ENCODE measurements around the gene SHOX.

SHOX gene

DNA sequence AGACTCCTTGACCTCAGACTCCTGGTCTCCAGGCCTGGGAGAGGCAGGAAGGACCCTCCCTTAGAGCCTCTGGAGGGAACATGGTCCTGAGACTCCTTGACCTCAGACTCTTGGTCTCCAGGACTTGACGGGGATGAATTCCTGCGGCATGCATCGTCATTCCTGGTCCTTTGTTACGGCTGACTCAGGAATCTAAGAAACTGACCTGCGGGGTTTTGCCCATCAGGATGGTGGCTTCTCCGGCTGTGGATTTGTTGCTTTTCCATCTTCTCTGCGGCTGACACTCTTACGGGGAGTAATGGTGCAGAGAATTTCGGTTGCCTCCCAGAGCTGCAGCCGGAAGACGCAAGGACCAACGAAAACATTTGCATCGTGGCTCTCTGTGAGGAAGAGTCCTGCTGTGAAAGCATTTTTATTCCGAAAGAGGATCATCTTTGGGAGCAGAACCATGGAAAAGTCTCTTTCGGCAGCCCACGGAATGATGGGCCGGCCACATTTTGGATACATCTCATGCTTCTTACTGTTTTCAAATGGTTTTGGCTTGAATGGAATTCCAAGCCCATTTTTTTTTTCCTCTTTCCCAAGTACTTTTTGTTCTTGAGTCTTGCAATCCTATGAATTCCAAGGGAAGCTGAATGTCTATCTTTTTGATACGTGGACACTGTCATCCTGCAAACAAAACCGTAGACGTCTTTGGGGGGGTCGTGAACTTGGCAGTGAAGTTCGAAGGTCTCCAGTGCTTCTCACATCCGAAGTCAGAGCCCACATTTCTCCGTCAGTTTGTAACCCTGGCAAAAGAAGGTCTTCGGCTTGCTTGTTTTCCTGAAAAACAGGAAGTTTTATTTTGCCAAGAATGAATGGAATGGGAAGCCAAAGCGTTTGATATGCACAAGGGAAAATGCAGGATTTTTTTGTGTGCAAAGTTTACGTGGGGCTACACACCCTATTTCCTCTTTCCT lies 36.5 kb downstream of the SHOX start:
- no peak for DNase-seq (ENCODE audit: low spot score)

DNA sequence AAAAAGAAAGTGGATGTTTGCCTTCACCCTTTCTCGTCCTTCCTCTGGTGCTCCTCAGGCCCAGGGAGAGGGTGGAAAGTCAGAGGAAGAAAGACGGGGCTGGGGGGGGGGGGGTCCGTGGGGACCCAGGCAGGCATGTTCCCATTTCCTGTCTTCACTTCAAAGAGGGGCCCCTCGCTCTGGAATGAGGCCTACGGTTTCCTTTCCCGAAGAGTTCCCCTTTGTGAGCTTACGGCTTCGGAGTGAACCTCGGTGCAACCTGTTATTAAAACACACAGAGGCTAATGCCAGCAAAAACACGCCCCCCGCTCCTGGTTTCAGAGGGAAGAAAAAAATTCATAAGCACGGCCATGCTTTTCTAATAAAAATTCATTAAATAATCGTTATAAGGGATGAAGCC lies 40.1 kb downstream of the SHOX start:
- no peak for DNase-seq (ENCODE audit: low spot score)

DNA sequence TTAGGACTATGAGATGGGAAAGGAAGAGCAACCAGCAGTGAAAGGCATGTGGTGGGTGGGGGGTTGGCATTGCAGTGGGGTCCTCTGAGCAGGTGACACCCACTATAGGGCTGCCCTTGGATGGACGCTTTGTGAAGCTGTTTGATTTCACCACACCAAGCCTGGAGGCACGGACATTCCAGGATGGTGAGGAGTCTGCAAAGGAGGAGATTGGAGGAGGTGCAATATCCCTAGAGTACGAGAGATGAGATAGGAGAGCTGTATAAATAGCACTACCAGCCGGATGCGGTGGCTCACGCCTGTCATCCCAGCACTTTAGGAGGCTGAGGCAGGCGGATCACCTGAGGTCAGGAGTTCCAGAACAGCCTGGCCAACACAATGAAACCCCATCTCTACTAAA lies 42.3 kb downstream of the SHOX start:
- DNase-seq (ENCODE audit: low spot score) = no peak

DNA sequence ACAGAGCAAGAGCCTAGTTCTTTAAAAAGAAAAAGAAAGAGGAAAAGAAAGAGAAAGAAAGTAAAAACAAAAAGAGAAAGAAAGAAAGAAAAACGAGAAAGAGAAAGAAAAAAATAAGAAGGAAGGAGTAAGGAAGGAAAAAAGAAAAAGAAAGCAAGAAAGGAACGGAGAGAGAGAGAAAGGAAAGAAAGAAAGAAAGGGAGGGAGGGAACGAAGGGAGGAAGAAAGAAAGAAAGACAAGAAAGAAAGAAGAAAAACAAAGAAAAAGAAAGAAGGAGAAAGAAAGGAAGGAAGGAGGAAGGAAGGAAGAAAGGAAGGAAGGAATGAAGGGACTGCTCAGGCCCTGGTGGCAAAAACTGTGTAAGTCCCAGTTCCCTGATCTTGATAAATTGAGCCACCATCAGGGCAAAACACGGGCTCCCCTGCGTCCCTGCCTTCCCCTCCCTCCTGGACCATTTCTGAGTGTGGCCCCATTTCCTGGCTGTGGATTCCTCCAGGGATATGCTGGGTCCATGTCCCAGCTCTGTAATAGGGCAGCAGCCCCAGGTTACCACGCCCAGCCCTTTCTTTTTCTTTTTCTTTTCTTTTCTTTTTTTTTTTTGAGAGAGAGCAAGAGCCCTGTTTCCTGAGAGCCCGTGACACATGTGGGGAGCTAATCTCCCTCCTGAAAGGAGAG lies 44.8 kb downstream of the SHOX start:
- DNase-seq (ENCODE audit: low spot score) = no peak

DNA sequence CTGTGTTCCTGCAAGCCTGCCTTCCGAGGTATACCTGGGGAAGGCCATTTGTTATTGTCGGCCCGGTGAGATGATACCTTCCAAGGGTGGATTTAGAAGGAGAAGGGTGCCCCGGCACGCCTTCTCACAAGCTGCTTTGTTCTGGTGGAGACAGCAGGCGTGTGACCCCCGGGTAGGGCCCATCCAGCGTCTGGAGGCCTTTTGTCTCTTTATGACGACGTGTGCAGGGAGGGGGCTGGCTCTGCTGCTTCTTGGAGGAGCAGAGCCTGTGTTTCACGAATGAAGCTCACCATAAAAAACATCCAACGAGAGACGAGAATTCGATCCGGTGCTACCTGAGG lies 45.3 kb downstream of the SHOX start:
- DNase-seq (ENCODE audit: low spot score) = no peak

DNA sequence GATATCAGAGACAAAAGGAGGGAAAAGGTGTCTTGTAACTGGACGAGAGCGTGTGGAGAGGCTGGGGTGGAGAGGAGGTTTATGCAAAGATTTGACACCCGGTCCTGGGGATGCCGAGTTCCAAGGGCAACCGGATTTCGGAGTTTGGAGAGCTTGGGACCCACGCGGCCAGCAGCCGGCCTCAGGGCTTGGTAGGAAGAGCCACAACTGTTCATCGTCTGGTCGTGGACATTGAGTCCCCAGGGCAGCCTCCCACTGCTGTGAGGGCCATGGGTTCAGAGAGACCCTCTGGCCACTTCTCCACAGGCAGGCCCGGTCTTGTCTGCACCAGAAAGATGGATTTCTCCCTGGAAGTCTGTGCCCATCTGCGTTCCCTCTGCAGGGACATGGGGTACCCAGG lies 46.8 kb downstream of the SHOX start:
- DNase-seq (ENCODE audit: low spot score) = no peak

DNA sequence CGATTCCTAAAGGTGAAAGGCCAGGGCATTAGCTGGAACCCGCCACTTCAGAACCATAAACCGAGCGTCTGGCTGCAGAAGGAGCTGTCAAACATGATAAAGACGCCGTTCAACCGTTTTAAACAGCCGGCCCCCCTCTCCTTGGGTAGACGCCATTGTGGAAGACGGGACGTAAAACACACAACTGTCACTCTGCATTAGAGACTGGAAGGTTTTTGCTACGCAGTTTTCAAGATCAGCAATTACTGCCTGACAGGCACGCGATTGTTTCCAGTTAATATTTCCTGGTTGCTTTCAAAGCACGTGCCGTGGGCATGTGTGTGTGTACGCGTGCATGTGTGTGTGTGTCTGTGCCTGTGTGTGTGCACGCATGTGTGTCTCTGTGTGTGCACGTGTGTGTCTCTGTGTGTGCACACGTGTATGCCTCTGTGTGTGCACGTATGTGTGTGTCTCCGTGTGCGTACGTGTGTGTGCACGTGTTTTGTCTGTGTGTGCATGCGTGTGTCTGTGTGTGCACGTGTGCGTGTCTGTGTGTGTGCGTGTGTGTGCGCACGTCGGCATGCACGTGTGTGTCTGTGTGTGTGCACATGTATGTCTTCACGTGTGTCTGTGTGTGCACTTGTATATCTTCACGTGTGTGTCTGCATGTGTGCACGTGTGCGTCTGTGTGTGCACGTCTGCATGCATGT lies 48.8 kb downstream of the SHOX start:
- DNase-seq (ENCODE audit: low spot score) = no peak

DNA sequence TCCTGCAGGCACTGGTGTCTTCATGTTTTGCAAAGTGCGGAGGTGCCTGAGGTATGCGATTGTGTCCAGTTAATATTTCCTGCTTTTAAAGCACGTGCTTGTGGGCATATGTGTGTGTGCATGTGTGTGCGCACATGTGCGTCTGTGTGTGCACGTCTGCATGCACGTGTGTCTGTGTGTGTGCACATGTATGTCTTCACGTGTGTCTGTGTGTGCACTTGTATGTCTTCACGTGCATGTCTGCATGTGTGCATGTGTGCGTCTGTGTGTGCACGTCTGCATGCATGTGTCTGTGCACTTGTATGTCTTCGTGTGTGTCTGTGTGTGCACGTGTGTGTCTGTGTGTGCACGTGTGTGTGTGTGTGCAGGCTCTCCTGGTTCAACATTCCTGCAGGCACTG lies 49.5 kb downstream of the SHOX start:
- DNase-seq (ENCODE audit: low spot score) = no peak

DNA sequence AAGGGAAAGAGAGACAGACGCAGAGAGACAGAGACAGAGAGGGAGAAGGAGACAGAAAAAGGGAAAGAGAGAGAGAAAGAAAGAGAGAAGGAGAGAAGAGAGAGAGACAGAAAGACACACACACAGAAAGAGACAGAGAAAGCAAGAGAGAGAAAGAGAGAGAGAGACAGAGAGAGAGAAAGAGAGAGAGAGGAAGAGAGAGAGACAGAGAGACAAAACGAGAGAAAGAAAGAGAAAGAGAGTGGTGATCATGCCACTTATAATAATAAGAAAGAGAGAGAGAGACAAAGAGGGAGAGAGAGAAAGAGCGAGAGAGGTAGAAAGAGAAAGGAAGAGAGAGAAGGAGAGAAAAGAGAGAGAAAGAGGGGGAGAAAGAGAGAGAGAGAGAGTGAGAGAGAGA lies 51.4 kb downstream of the SHOX start:
- no peak for DNase-seq (ENCODE audit: low spot score)

DNA sequence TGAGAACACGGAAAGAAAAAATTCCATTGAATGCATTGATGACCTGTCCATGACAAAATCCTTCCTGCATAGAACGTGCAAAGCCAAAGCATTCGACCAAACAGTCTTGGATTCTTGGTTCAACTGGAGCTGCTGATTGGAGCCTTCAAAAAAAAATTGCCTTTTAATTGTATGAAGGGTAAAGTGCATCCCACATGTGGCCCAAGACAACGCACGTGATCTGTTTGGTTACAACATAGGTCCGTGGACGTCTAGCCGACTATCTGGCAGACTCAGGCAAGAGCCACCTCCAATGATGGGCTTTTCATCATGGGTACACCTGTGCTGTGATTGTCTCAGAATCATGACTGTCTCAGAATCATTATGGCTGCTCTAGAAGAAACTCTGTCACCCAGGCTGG lies 52.3 kb downstream of the SHOX start:
- DNase-seq (ENCODE audit: low spot score) = no peak

DNA sequence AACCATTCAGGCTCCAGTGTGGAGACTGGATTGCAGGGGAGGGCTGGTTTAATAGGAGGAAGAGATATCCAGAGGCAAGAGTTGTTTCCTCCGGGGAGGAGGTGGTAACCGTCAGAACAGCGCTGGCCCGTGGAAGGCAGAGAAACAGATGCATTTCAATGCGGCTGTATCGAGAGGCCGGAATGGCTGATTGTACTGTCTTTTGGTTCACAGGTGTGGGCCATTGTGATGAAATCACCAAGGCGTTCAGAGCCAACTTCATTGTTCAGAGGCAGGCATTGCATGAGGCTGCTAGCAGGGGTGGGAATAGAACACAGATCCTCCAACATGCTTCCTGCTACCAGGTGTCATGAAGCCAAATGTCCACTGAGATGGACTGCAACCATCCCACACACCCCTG lies 53.0 kb downstream of the SHOX start:
- DNase-seq (ENCODE audit: low spot score) = no peak

DNA sequence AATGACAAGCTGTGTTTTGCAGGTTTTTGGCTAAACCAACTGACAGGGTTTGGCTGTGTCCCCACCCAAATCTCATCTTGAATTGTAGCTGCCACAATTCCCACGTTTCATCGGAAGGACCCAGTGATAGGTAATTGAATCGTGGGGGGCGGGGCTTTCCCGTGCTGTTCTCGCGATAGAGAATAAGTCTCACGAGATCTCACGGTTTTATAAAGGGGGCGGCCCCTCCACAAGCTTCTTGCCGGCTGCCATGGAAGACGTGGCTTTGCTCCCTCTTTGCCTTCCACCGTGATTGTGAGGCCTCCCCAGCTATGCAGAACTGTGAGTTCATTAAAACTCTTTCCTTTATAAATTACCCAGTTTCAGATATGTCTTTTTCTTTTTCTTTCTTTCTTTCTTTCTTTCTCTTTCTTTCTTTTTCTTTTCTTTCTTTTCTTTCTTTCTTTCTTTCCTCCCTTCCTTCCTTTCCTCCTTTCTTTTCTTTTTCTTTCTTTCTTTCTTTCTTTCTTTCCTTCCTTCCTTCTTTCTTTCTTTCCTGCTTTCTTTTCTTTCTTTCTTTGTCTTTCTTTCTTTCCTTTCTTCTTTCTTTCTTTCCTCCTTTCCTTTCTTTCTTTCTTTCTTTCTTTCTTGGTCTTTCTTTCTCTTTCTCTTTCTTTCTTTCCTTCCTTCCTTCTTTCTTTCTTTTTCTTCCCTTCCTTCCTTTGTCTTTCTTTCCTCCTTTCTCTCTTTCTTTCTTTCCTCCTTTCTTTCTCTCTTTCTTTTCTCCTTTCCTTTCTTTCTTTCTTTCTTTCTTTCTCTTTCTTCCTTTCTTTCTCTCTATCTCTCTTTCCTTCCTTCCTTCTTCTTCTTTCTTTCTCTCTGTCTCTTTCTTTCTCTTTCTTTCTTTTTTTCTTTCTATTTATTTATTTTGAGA lies 54.8 kb downstream of the SHOX start:
- DNase-seq (ENCODE audit: low spot score) = no peak

DNA sequence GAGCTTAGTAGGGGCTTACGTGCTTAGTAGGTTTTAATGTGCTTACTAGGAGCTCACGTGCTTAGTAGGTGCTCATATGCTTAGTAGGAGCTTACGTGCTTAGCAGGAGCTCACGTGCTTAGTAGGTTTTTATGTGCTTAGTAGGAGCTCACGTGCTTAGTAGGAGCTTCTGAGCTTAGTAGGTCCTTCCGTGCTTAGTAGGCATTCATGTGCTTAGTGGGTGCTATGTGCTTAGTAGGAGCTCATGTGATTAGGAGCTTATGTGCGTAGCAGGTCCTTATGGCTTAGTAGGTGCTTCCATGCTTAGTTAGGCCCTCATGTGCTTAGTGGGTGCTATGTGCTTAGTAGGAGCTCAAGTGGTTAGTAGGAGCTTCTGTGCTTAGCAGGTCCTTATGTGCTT lies 59.4 kb downstream of the SHOX start:
- no peak for DNase-seq (ENCODE audit: low spot score)

DNA sequence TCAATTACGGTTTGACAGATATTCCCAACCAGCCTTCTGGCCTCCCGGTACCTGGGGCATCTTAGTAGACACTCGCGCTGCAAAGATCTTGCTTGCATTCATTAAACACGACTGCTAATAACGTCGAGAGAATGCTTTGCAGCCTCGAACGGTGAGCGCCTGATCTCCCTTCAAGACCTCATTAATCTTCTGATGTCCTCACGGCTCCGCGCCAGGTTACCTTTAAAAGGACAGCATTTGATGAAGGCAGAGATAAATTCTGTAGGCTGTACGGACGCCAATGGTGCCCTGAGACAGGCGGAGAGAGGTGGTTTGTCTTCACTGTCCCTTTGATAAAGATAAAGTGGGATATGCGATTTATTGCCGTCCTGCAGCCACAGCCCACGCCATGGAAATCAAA lies 64.2 kb downstream of the SHOX start:
- no peak for DNase-seq (ENCODE audit: low spot score)

DNA sequence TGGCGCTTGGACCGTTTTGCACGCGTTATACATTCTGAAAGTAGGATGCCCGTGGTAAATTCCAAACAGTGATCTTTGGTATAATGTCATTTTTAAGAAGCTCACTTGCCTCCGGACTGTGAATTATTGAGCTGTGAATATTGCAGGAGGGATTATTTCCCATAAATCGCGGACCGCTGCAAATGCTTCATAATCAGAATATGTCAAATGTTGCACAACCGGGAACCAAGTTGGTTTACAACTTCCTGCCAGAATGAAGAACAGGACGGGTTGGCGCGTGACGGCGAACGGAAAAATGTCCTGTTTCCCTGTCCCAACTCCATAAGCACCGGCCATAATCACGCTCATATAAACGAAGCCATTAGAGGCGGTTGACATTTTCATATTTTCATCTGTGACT lies 67.6 kb downstream of the SHOX start:
- DNase-seq (ENCODE audit: low spot score) = no peak

DNA sequence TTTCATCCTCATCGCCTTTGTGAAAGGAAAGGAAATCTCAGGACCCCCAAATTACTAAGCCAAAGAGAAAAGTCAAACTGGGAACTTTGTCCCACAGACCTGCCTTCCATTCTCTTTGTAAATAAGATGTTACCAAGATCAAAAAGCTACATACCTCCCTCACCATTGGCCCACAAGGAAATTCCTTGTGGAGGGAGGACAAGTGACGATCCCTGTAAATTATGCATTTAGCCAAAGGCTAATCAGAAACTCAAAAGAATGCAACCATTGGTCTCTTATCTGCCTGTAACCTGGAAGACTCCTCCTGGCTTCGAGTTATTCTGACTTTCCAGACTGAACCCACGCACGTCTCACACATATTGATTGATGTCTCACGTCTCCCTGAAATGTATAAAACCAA lies 70.3 kb downstream of the SHOX start:
- no peak for DNase-seq (ENCODE audit: low spot score)

DNA sequence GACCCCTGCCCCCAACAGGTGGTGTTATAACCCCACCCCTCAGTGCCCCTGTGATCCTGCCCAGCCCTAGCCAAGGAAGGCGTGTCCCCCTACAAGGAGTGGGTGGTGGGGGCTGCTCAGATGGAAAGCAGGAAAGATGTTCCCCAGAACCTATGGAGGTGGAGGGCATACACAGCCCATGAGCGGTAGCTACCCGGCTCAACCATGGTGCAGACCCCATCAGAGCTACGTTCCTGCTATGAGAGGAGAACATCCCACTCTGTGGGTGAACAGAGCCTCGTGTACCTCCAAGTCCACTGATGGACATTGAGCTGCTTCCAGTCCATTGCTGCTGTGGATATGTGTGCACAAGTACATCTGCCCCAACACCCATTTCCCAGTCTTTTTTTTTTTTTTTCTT lies 71.1 kb downstream of the SHOX start:
- DNase-seq (ENCODE audit: low spot score) = no peak

DNA sequence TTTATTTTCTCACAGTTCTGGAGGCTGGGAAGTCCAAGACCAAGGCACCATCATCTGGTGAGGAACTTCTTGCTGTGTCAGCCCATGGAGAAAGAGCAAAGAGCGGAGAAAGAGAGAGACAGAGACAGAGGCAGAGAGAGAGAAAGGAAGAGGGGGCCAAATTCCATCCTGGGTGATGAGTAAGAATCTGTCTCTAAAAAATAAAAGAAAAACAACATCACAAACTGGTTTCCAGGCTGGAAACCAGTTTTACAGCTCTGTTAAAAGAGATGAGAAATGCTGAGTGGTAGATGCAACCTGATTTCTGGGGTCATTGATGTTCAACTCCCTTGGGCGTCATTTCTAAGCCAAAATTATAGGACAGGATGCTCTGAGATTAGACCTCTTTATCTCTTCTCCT lies 72.9 kb downstream of the SHOX start:
- DNase-seq (ENCODE audit: low spot score) = no peak

DNA sequence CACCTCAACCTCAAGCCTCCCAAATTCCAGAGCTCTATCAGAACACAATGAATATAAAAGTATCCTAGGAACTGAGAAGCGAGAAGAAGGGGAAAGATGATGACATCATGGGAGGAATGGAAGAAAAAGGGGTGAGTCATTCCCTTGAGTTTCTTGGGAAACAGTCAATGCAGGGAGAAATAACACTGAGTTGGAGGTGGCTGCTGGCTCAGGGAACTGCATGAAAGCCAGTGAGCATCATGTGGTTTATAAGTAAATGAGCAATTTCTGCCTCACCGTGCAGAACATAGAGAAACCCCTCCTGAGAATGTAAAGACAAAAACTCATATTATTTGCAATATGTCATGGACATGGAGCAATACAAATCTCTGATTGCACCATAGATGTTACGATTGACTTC lies 73.3 kb downstream of the SHOX start:
- DNase-seq (ENCODE audit: low spot score) = no peak

Data from SW480 (cell line).